Sciatic nerve (tissue), 2 donors: Measurements from ENCODE around the gene ALOX12B. TPM values are rescaled to one million over a fixed set of nuclear protein-coding genes. Genes with fewer than 3 reads are reported as not detected.
"Not testable (repeated sequence)": the region's sequence is repeated elsewhere in the genome, so short reads cannot be mapped to it uniquely, and the experiment has no call there.

Experiments used
- ATAC-seq: fragments of 200-7000 bp; cut with Tn5 transposase; one replicate; pipeline ENCODE4 v1.9.1; 2020; ENCODE audit warnings: mild to moderate bottlenecking, moderate library complexity
- DNase-seq: peaks from one replicate; pipeline ENCODE4 v3.0.0-alpha.2; 2020; ENCODE audit warnings: low spot score
- intact Hi-C: fragments of 100-400 bp; cut with DNase I; formaldehyde crosslinking; loops from one replicate; pipeline ENCODE4 v1.14.2; 2022
- microRNA-seq: library from miRNA; unstranded; fragments of <30 nt; microRNA quantifications from one replicate; pipeline ENCODE4 v1.2.0, GENCODE V29; 2020
- total RNA-seq: library from RNA; stranded (reverse); fragmentation: NEBNext Ultra II Directional; extraction: Animal tissue kit (Norgen Biotek cat#: 25700); gene quantifications from one replicate; pipeline ENCODE4 v1.2.1, GENCODE V29; 2021
- donor health status: DM: no; HTN: no; CAD: no.
- donor health status: DM: no; HTN: no; CAD: no.

The ALOX12B gene
- total RNA-seq, 1 donor from 2014 or later = not detected

DNA sequence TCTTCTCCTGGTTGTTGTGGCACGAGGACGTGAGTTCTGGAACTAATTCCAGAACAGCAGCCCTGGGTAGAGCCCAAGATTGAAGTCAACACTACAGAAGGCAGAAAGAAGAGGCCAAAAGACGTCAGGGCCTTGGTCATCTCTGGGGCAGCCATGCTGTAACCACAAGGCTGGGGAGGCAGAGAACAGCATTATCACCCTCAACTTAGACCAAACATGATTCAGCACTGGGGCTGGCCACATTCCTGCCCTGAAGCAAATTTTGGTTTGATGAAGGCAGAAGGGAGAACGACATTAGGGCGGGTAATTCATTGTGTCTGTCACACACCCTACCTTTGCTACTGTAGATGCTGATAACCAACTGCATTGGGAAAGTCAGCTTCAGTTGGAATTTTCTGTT lies 58.4 kb downstream of the ALOX12B start:
- intact Hi-C loops = no loop called here
- ATAC-seq (no peak), DNase-seq (no peak)

DNA sequence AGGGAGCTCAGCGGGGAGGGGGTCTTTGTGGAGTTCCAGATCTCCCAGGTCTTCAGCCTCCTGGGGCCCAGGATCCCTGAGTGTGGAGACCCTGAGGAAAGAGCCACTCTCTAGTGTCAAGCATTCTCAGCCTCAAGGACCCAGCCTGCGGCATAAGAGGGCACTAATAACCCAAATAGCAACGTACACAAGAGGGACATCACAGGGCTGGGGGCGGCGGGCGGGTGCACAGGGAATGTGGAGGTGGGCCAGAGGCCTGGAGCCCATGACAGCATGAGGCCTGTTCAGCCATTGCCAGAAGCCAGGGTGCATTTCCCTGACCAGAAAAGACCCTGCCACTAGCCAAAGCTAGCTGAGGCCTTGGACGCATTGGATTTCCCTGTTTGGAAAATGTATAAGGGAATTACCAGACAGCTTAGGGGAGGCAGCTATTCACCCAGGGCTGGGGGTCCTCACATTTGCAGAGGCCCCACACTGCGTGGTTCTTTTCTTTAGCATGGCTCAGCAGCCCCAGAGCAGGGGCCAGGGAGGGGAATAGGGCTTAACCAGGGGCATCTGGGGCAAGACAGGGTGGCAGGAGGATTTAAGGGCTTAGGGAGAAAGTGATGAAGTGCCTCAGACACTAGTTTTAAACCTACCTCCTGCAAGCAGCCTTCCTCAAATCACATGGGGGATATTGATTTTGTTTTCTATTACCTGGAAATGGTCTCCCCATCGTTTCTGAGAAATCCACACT lies 62.2 kb downstream of the ALOX12B start:
- ATAC-seq = no peak
- no peak for DNase-seq
- intact Hi-C loops = no loop called here

DNA sequence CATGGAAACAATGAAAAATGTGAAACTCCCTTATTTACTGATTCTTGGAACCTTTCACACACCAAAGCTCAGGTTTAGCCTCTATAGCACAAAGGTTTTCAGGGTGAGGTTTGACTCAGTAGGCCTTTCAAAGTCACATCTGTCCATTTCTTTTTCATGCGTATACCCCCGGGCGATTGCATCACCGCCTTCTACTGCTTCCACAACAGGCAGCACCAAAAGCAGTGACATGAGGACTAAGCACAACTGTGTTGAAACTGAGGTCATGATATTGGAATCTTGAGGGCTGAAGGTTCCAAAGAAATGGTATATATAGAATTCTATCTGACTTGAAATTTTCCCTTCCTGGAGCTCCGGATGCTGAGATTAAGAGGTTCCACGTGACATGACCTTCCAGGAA lies 63.4 kb downstream of the ALOX12B start:
- intact Hi-C loops, DNase-seq, ATAC-seq: not testable (repeated sequence)

Small RNA genes lying within 50 kb of the gene (microRNA-seq; reads per million reads assigned to microRNA genes)
- gene MIR4314 = not detected

Other genes starting within 250 kb of the ALOX12B start
- 18.5 TPM for gene TMEM88, start 232.7 kb downstream of the ALOX12B start, total RNA-seq
- gene NAA38, start 230.2 kb downstream of the ALOX12B start, total RNA-seq = 53.5 TPM
- 13.3 TPM for gene CYB5D1, start 229.7 kb downstream of the ALOX12B start, total RNA-seq
- gene CHD3, start 198.9 kb downstream of the ALOX12B start, total RNA-seq = 138 TPM
- 5.7 TPM for gene RNF227, start 171.4 kb downstream of the ALOX12B start, total RNA-seq
- 1.2 TPM for gene KCNAB3, start 157.9 kb downstream of the ALOX12B start, total RNA-seq
- 78.3 TPM for gene TRAPPC1, start 155.8 kb downstream of the ALOX12B start, total RNA-seq
- 27.8 TPM for gene CNTROB, start 155.5 kb downstream of the ALOX12B start, total RNA-seq
- gene GUCY2D, start 85.1 kb downstream of the ALOX12B start, total RNA-seq = not detected
- not detected for gene ALOX15B, start 48.7 kb downstream of the ALOX12B start, total RNA-seq
- not detected for gene ALOXE3, start 30.8 kb upstream of the ALOX12B start, total RNA-seq
- gene HES7, start 36.4 kb upstream of the ALOX12B start, total RNA-seq = 1.1 TPM
- 182 TPM for gene PER1, start 64.7 kb upstream of the ALOX12B start, total RNA-seq
- gene VAMP2, start 75.2 kb upstream of the ALOX12B start, total RNA-seq = 108 TPM
- gene TMEM107, start 88.7 kb upstream of the ALOX12B start, total RNA-seq = 23.0 TPM
- gene BORCS6, start 102.5 kb upstream of the ALOX12B start, total RNA-seq = 14.4 TPM
- 48.5 TPM for gene AURKB, start 122.9 kb upstream of the ALOX12B start, total RNA-seq
- gene CTC1, start 160.3 kb upstream of the ALOX12B start, total RNA-seq = 54.5 TPM
- gene PFAS, start 161.6 kb upstream of the ALOX12B start, total RNA-seq = 27.5 TPM
- 20.9 TPM for gene RANGRF, start 201.0 kb upstream of the ALOX12B start, total RNA-seq
- gene SLC25A35, start 207.7 kb upstream of the ALOX12B start, total RNA-seq = 6.7 TPM
- gene ARHGEF15, start 222.5 kb upstream of the ALOX12B start, total RNA-seq = 32.1 TPM